ENCODE results near the gene CEP41. TPM values are rescaled to one million over a fixed set of nuclear protein-coding genes. Genes with fewer than 3 reads are reported as not detected.

CEP41 gene
- total and polyA plus RNA-seq, 10 of the 15 experiments (the other 5 are each of a cell fraction or from before 2014, with no cell fraction given) = 11.4 to 43.0 (median 24.7) TPM

DNA sequence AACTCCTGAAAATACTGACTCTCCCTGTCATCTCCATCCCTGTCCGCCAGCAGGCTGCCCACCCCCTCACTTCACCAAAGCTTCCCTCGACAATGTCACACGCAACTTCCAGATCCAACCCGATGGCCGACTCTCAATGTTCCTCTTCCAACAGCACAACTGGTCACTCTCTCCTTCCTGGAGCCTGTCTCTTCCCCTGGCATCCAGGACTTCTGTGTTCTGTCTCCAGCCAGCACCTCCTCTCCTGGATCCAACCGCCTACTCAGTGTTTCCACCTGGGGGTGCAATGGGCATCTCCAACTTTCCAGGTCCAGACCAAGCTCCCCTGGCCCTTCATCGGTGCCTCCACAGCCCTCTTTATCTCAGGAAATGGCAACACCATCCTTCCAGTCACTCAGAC lies 87.6 kb downstream of the CEP41 start:
- in situ Hi-C loops (cut with MboI) (no loop called here), intact Hi-C loops (cut with micrococcal nuclease; ENCODE audit: unreplicated experiment) (no loop called here)
- Histone ChIP-seq H3K4me3 (no peak overlapping the region), H3K27ac (ENCODE audit: control insufficient read depth, insufficient read depth) (no peak overlapping the region), H3K4me2 (ENCODE audit: control insufficient read depth, insufficient read depth) (no peak overlapping the region), H3K27me3 (replicated peaks in 1 of 2; ENCODE audit: control insufficient read depth in 2 of 2, insufficient read depth in 2 of 2, low read length in 1 of 2) (no peaks in the 10 kb centered on the region), H3K9me3 (replicated peaks; ENCODE audit: control insufficient read depth, insufficient read depth, low read length) (no peaks in the 10 kb centered on the region), H3K4me1 (ENCODE audit: control insufficient read depth, insufficient read depth, low read length) (peaks cover 21% of the 10 kb centered on the region), H2AFZ (ENCODE audit: control insufficient read depth, low read depth, low read length) (no peak overlapping the region), H3K79me2 (ENCODE audit: control insufficient read depth, insufficient read depth, low read length) (no peaks in the 10 kb centered on the region), H4K20me1 (ENCODE audit: control insufficient read depth, insufficient read depth) (no peaks in the 10 kb centered on the region), H3K36me3 (ENCODE audit: control insufficient read depth in 2 of 2, insufficient read depth in 2 of 2, low read length in 1 of 2) (no peaks in the 10 kb centered on the region), H3K9ac (ENCODE audit: control insufficient read depth, insufficient read depth, low read length) (no peak overlapping the region)
- ChIA-PET POLR2A (no interaction called here), CTCF (no interaction called here), RAD21 (ENCODE audit: unreplicated experiment) (no interaction called here), SMC1A (ENCODE audit: uncharacterized antibody, unreplicated experiment) (interaction anchor here (1.1 kb wide), 1 partner anchor 16 kb away, joined by 3 read pairs; no protein-coding TSS in a partner anchor)
- DNase-seq (ENCODE audit: low read depth, low spot score) (no peak), ATAC-seq (no peak), FAIRE-seq (no peak)
- 90% methylated on average over 7 of the region's 7 CpGs for WGBS (ENCODE audit: insufficient coverage, insufficient replicate concordance, low lambda C conversion rate, missing lambda C conversion rate)
- BruUV-seq (replicated peaks) = no TSS peak
- TF ChIP-seq FOXM1 (IDR thresholded peaks at IDR 0.05; ENCODE audit: low read depth, low read length) (no peak), RCOR1 (conservative IDR thresholded peaks at IDR 0.05; ENCODE audit: low read depth, low read length) (no peak), MEF2B (IDR thresholded peaks at IDR 0.05; ENCODE audit: partially characterized antibody, poor library complexity, severe bottlenecking) (no peak), CHD2 (IDR thresholded peaks at IDR 0.05; ENCODE audit: borderline replicate concordance, low read depth, low read length) (no peak), KAT2A (conservative IDR thresholded peaks at IDR 0.05; ENCODE audit: control insufficient read depth, low read depth, low read length) (no peak)
- TF ChIP-seq, protein P1, sequence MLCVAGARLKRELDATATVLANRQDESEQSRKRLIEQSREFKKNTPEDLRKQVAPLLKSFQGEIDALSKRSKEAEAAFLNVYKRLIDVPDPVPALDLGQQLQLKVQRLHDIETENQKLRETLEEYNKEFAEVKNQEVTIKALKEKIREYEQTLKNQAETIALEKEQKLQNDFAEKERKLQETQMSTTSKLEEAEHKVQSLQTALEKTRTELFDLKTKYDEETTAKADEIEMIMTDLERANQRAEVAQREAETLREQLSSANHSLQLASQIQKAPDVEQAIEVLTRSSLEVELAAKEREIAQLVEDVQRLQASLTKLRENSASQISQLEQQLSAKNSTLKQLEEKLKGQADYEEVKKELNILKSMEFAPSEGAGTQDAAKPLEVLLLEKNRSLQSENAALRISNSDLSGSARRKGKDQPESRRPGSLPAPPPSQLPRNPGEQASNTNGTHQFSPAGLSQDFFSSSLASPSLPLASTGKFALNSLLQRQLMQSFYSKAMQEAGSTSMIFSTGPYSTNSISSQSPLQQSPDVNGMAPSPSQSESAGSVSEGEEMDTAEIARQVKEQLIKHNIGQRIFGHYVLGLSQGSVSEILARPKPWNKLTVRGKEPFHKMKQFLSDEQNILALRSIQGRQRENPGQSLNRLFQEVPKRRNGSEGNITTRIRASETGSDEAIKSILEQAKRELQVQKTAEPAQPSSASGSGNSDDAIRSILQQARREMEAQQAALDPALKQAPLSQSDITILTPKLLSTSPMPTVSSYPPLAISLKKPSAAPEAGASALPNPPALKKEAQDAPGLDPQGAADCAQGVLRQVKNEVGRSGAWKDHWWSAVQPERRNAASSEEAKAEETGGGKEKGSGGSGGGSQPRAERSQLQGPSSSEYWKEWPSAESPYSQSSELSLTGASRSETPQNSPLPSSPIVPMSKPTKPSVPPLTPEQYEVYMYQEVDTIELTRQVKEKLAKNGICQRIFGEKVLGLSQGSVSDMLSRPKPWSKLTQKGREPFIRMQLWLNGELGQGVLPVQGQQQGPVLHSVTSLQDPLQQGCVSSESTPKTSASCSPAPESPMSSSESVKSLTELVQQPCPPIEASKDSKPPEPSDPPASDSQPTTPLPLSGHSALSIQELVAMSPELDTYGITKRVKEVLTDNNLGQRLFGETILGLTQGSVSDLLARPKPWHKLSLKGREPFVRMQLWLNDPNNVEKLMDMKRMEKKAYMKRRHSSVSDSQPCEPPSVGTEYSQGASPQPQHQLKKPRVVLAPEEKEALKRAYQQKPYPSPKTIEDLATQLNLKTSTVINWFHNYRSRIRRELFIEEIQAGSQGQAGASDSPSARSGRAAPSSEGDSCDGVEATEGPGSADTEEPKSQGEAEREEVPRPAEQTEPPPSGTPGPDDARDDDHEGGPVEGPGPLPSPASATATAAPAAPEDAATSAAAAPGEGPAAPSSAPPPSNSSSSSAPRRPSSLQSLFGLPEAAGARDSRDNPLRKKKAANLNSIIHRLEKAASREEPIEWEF (IDR thresholded peaks at IDR 0.05; ENCODE audit: insufficient replicate concordance, low read depth, low read length) = no peak
- TF ChIP-seq, protein P2, sequence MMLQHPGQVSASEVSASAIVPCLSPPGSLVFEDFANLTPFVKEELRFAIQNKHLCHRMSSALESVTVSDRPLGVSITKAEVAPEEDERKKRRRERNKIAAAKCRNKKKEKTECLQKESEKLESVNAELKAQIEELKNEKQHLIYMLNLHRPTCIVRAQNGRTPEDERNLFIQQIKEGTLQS (IDR thresholded peaks at IDR 0.05; ENCODE audit: borderline replicate concordance, extremely low read depth, low read depth, low read length) = no peak
- TF ChIP-seq, protein P3, sequence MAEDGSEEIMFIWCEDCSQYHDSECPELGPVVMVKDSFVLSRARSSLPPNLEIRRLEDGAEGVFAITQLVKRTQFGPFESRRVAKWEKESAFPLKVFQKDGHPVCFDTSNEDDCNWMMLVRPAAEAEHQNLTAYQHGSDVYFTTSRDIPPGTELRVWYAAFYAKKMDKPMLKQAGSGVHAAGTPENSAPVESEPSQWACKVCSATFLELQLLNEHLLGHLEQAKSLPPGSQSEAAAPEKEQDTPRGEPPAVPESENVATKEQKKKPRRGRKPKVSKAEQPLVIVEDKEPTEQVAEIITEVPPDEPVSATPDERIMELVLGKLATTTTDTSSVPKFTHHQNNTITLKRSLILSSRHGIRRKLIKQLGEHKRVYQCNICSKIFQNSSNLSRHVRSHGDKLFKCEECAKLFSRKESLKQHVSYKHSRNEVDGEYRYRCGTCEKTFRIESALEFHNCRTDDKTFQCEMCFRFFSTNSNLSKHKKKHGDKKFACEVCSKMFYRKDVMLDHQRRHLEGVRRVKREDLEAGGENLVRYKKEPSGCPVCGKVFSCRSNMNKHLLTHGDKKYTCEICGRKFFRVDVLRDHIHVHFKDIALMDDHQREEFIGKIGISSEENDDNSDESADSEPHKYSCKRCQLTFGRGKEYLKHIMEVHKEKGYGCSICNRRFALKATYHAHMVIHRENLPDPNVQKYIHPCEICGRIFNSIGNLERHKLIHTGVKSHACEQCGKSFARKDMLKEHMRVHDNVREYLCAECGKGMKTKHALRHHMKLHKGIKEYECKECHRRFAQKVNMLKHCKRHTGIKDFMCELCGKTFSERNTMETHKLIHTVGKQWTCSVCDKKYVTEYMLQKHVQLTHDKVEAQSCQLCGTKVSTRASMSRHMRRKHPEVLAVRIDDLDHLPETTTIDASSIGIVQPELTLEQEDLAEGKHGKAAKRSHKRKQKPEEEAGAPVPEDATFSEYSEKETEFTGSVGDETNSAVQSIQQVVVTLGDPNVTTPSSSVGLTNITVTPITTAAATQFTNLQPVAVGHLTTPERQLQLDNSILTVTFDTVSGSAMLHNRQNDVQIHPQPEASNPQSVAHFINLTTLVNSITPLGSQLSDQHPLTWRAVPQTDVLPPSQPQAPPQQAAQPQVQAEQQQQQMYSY (CRISPR knock-in tag; IDR thresholded peaks at IDR 0.05) = no peak
- TF ChIP-seq, protein P4, sequence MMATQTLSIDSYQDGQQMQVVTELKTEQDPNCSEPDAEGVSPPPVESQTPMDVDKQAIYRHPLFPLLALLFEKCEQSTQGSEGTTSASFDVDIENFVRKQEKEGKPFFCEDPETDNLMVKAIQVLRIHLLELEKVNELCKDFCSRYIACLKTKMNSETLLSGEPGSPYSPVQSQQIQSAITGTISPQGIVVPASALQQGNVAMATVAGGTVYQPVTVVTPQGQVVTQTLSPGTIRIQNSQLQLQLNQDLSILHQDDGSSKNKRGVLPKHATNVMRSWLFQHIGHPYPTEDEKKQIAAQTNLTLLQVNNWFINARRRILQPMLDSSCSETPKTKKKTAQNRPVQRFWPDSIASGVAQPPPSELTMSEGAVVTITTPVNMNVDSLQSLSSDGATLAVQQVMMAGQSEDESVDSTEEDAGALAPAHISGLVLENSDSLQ (IDR thresholded peaks at IDR 0.05) = no peak

Data from GM12878 (cell line).